SK-N-SH treated with all-trans-retinoic acid at 6 μM for 48 hours (cell line): ENCODE measurements around the gene SNCG.

ENCODE experiments used
- CSDC2 ChIP-seq: fragments of 250-450 bp; sonication (Bioruptor Pico); IDR thresholded peaks from 2 replicates; pipeline ENCODE4 v1.5.0; 2020; ENCODE audit warnings: mild to moderate bottlenecking, moderate library complexity
- GLIS3 ChIP-seq: fragments of 250-450 bp; sonication (Bioruptor Pico); IDR thresholded peaks from 2 replicates; pipeline ENCODE4 v1.5.0; 2020; ENCODE audit warnings: mild to moderate bottlenecking, moderate library complexity
- OSR1 ChIP-seq: fragments of 250-450 bp; sonication (Bioruptor Pico); IDR thresholded peaks from 2 replicates; pipeline ENCODE4 v1.8.0; 2022; ENCODE audit warnings: moderate library complexity, mild to moderate bottlenecking, inconsistent platforms

GRCh38 chr10:86964847-86965190 lies 6.4 kb downstream of the SNCG start:
- TF ChIP-seq GLIS3 (CRISPR knock-in tag) (no peak), OSR1 (CRISPR knock-in tag) (no peak), CSDC2 (CRISPR knock-in tag) (no peak)
